K562 (cell line): ENCODE results near the gene ASCC2. TPM values are rescaled to one million over a fixed set of nuclear protein-coding genes. Genes with fewer than 3 reads are reported as not detected.
A peak's percentile ranks its signal among the peaks of the same experiment; 100 is the strongest.

Source experiments
- ATAC-seq: fragments of 200-7000 bp; cut with Tn5 transposase; 3 replicates; pipeline ENCODE4 v1.9.1; 2020; ENCODE audit warnings: moderate library complexity
- BruUV-seq: library from RNA; stranded (reverse); fragments of 400-500 nt; replicated peaks from 2 replicates; lab custom pipeline; 2021; lab: Mats Ljungman, UMichigan
- CTCF ChIA-PET: fragments of 300-600 bp; formaldehyde crosslinking; extraction: SDS; loops from one replicate; lab custom pipeline; 2021; ENCODE audit warnings: low intra/inter-chr PET ratio; lab: Yijun Ruan, JAX
- POLR2A ChIA-PET: fragments of 300-600, 350-650 bp; sonication (Branson Sonifier 250); formaldehyde crosslinking; extraction: SDS; loops from one replicate; lab custom pipeline; 2021; ENCODE audit warnings: antibody characterized with exemption, inconsistent platforms; lab: Yijun Ruan, JAX
- DNase-seq, 4 experiments: peaks; one replicate each; pipeline versions ENCODE4 v3.0.0 to v3.0.0-alpha.2; 2011 to 2018; ENCODE audit warnings: low spot score in 3 of 4, mixed read lengths in 3 of 4; ENCODE audit errors: extremely low read depth in 1 of 4
- FAIRE-seq: peaks from 2 replicates; lab custom pipeline; 2011; peaks lifted over from hg19 to GRCh38; lab: Jason Lieb, UNC
- H2AFZ ChIP-seq: 2 replicates; pipeline ENCODE4 v1.6.0; 2011; ENCODE audit warnings: low read depth, low read length, control low read depth, inconsistent platforms
- H3K27ac ChIP-seq: fragments of 200-600 bp; 3 replicates; pipeline ENCODE4 v1.8.0; 2011; ENCODE audit warnings: low read depth, mild to moderate bottlenecking, control low read depth, inconsistent platforms, low read length, moderate library complexity, mixed read lengths; ENCODE audit errors: extremely low read depth
- H3K27me3 ChIP-seq, 2 experiments: fragments of 300-600 bp in 1 of 2; 2 replicates in 1 of 2; 3 replicates in 1 of 2; pipeline versions ENCODE4 v1.6.0 to v1.8.0; 2011; ENCODE audit warnings: inconsistent platforms in 2 of 2, low read length in 2 of 2, mild to moderate bottlenecking in 1 of 2, mixed read lengths in 1 of 2, moderate library complexity in 1 of 2; ENCODE audit not compliant: control insufficient read depth in 2 of 2, insufficient read depth in 2 of 2
- H3K36me3 ChIP-seq: fragments of 300-600 bp; 3 replicates; pipeline ENCODE4 v1.8.0; 2011; ENCODE audit warnings: mild to moderate bottlenecking, low read length, inconsistent platforms; ENCODE audit not compliant: control insufficient read depth, insufficient read depth
- H3K4me1 ChIP-seq, 2 experiments: fragments of 200-600 bp in 1 of 2; replicated peaks in 1 of 2; 2 replicates in 1 of 2; 3 replicates in 1 of 2; pipeline versions ENCODE4 v1.5.1 to v1.8.0; 2011; ENCODE audit warnings: inconsistent platforms in 2 of 2, low read length in 2 of 2, mild to moderate bottlenecking in 1 of 2, mixed read lengths in 1 of 2, moderate library complexity in 1 of 2; ENCODE audit not compliant: control insufficient read depth in 2 of 2, insufficient read depth in 2 of 2
- H3K4me2 ChIP-seq: 2 replicates; pipeline ENCODE4 v1.6.1; 2011; ENCODE audit warnings: low read length, control low read depth, inconsistent platforms, mixed read lengths; ENCODE audit not compliant: insufficient read depth
- H3K4me3 ChIP-seq: fragments of 200-600 bp; sonication (generic), shearing (Covaris generic); 2 replicates; pipeline ENCODE4 v1.5.1; 2016; ENCODE audit warnings: control low read depth, inconsistent platforms
- H3K79me2 ChIP-seq: fragments of 200-600 bp; 3 replicates; pipeline ENCODE4 v1.8.0; 2011; ENCODE audit warnings: low read length, inconsistent platforms; ENCODE audit not compliant: control insufficient read depth, insufficient read depth
- H3K9ac ChIP-seq, 2 experiments: 2 replicates each; pipeline versions ENCODE4 v1.6.0 to v1.6.1; 2011; ENCODE audit warnings: low read depth in 2 of 2, low read length in 2 of 2, control low read depth in 1 of 2, inconsistent platforms in 1 of 2, mild to moderate bottlenecking in 1 of 2, mixed read lengths in 1 of 2; ENCODE audit not compliant: insufficient read depth in 1 of 2
- H3K9me1 ChIP-seq: one replicate; pipeline ENCODE4 v1.6.0; 2011; ENCODE audit warnings: inconsistent platforms, mild to moderate bottlenecking, low read length, moderate library complexity; ENCODE audit not compliant: control insufficient read depth, insufficient read depth
- H3K9me3 ChIP-seq: replicated peaks from 2 replicates; pipeline ENCODE4 v1.5.1; 2011; ENCODE audit warnings: low read depth, low read length, inconsistent platforms; ENCODE audit not compliant: control insufficient read depth, insufficient read depth
- H4K20me1 ChIP-seq: replicated peaks from 2 replicates; pipeline ENCODE4 v1.6.1; 2011; ENCODE audit warnings: low read length, inconsistent platforms, mixed read lengths; ENCODE audit not compliant: control insufficient read depth, insufficient read depth
- AFF1 ChIP-seq, 2 experiments: fragments of 450-650 bp; IDR thresholded peaks; 2 replicates each; pipeline ENCODE4 v1.6.1; 2018; ENCODE audit warnings: mild to moderate bottlenecking in 2 of 2, low read depth in 1 of 2; ENCODE audit not compliant: partially characterized antibody in 2 of 2
- BCL6 ChIP-seq: fragments of 250-450 bp; sonication (Bioruptor Pico); IDR thresholded peaks from 2 replicates; pipeline ENCODE4 v1.4.0; 2020
- HES1 ChIP-seq: fragments of 450-650 bp; IDR thresholded peaks from 2 replicates; pipeline ENCODE4 v1.6.1; 2016; ENCODE audit warnings: low read depth, mild to moderate bottlenecking, moderate library complexity
- HNRNPH1 ChIP-seq: fragments of 200-400 bp; formaldehyde crosslinking; optimal IDR thresholded peaks from 2 replicates; pipeline ENCODE3; 2017; ENCODE audit warnings: low read depth, mild to moderate bottlenecking, low read length, moderate library complexity
- MAFF ChIP-seq: IDR thresholded peaks from 2 replicates; pipeline ENCODE4 v1.6.1; 2012; ENCODE audit warnings: low read length, improper control_type of control experiment
- POLR2A ChIP-seq: fragments of 450-650 bp; conservative IDR thresholded peaks from 2 replicates; pipeline ENCODE4 v1.6.1; 2016
- POLR2B ChIP-seq: fragments of 450-650 bp; IDR thresholded peaks from 2 replicates; pipeline ENCODE4 v1.6.1; 2018; ENCODE audit warnings: low read depth; ENCODE audit not compliant: partially characterized antibody
- POLR2H ChIP-seq: IDR thresholded peaks from 2 replicates; pipeline ENCODE4 v1.6.1; 2016; ENCODE audit warnings: missing genetic modification characterization, low read depth, mild to moderate bottlenecking, control low read depth, missing compliant biosample characterization, moderate library complexity
- RCOR1 ChIP-seq, 2 experiments: IDR thresholded peaks; 2 replicates each; pipeline ENCODE4 v1.6.1; 2012; ENCODE audit warnings: low read depth in 2 of 2, low read length in 2 of 2, borderline replicate concordance in 1 of 2, improper control_type of control experiment in 1 of 2
- SMAD4 ChIP-seq: fragments of 250-450 bp; sonication (Bioruptor Pico); conservative IDR thresholded peaks from 2 replicates; pipeline ENCODE4 v1.8.0; 2021; ENCODE audit warnings: inconsistent platforms, mild to moderate bottlenecking, moderate library complexity
- SRSF3 ChIP-seq: fragments of 200-400 bp; formaldehyde crosslinking; IDR thresholded peaks from 2 replicates; pipeline ENCODE4 v1.6.1; 2016; ENCODE audit warnings: mild to moderate bottlenecking, low read length, moderate library complexity; ENCODE audit not compliant: insufficient read depth
- TAF9B ChIP-seq: fragments of 450-650 bp; IDR thresholded peaks from 2 replicates; pipeline ENCODE4 v1.6.1; 2018; ENCODE audit warnings: mild to moderate bottlenecking; ENCODE audit not compliant: partially characterized antibody
- THRA ChIP-seq: fragments of 450-650 bp; IDR thresholded peaks from 2 replicates; pipeline ENCODE4 v1.6.1; 2017; ENCODE audit warnings: mild to moderate bottlenecking, moderate library complexity
- ZC3H4 ChIP-seq: sonication (generic); formaldehyde crosslinking; IDR thresholded peaks from 2 replicates; pipeline ENCODE4 v1.9.0; 2021; ENCODE audit warnings: missing genetic modification reagents, borderline replicate concordance
- ZNF584 ChIP-seq: fragments of 200-800 bp; sonication (Bioruptor generic); IDR thresholded peaks from 2 replicates; pipeline ENCODE4 v1.6.1; 2016; ENCODE audit warnings: low read depth, mild to moderate bottlenecking, missing genetic modification characterization, missing compliant biosample characterization
- ZSCAN32 ChIP-seq: fragments of 450-650 bp; formaldehyde crosslinking; IDR thresholded peaks from 2 replicates; pipeline ENCODE4 v1.4.0; 2020; ENCODE audit warnings: mild to moderate bottlenecking, moderate library complexity
- WGBS: fragments of 100-300 bp; shearing (Covaris generic); methylation state at CpG from one replicate; pipeline ENCODE4 v1.1.6; 2016; ENCODE audit warnings: low coverage, mixed read lengths; ENCODE audit not compliant: insufficient coverage; ENCODE audit errors: missing lambda C conversion rate; 5-methylcytosine and 5-hydroxymethylcytosine counted together
- in situ Hi-C: fragments of 300-500 bp; cut with MboI; formaldehyde crosslinking; loops from 4 replicates; pipeline ENCODE4 v1.15.0; 2018; ENCODE audit warnings: inconsistent platforms, mixed read lengths
- intact Hi-C: fragments of 100-400 bp; cut with micrococcal nuclease; formaldehyde crosslinking; loops from 2 replicates; pipeline ENCODE4 v1.14.2; 2022
- polyA plus RNA-seq, 8 experiments: library from polyadenylated mRNA; depleted of rRNA in 4 of 8; stranded (reverse) in 5 of 8; unstranded in 3 of 8; fragments of >200 nt; fragmentation: Nextera tagmentation in 2 of 8; fragmentation: Illumina TruSeq in 1 of 8; extraction: Ambion mirVana in 2 of 8; extraction: Trizol in 1 of 8; gene quantifications; 2 replicates each; pipeline versions ENCODE4 v1.2.1 to v1.2.3, GENCODE V29; 2011 to 2014; ENCODE audit warnings: inconsistent platforms in 1 of 8, missing spikeins in 1 of 8
- total RNA-seq, 7 experiments: library from RNA; depleted of rRNA in 6 of 7; stranded (reverse); fragments of >200 nt in 6 of 7; fragmentation: Illumina TruSeq in 2 of 7; extraction: Trizol in 2 of 7; gene quantifications; 2 replicates each; pipeline versions ENCODE4 v1.2.1 to v1.2.3, GENCODE V29; 2011 to 2021; ENCODE audit warnings: low replicate concordance in 1 of 7

Gene ASCC2
- total and polyA plus RNA-seq, 9 of the 15 experiments (the other 6 are each of a cell fraction or from before 2014, with no cell fraction given) = 4.0 to 46.7 (median 26.8) TPM

GRCh38 chr22:29767171-29768051 lies 70.7 kb downstream of the ASCC2 start, which contains the start of gene UQCR10:
UQCR10 (plus strand) TSS chr22:29767369; CDS start chr22:29767399, 30 bp downstream.
- intact Hi-C loops = no loop called here
- Histone ChIP-seq H3K4me2 (peak within 1 kb of the TSS; percentile 100), H3K4me1 (peaks cover 0 to 6% of the 10 kb centered on the region in 2 experiments; a peak in 2 of 5 replicates), H4K20me1 (no peaks in the 10 kb centered on the region; the same call in 1 of the 2 replicates), H3K27ac (peak within 1 kb of the TSS; percentile 98), H3K79me2 (peaks cover 33% of the 10 kb centered on the region), H2AFZ (peak within 1 kb of the TSS; percentile 99), H3K9me1 (no peaks in the 10 kb centered on the region), H3K36me3 (peaks cover 29% of the 10 kb centered on the region), H3K27me3 (no peaks in the 10 kb centered on the region), H3K4me3 (peak within 1 kb of the TSS; percentile 99), H3K9me3 (no peaks in the 10 kb centered on the region), H3K9ac (peak within 1 kb of the TSS; percentile 98 to 99)
- in situ Hi-C loops = no loop called here
- 1% methylated on average over 36 of the region's 46 CpGs for WGBS
- FAIRE-seq = no peak
- TSS peak; percentile 83 for BruUV-seq
- ChIA-PET CTCF (no interaction called here), POLR2A (interaction anchor here (0.6 to 1.2 kb wide), 4 partner anchors 13 to 90 kb away, joined by 3 to 6 read pairs (median 5); no protein-coding TSS in a partner anchor)
- peak; percentile 76 to 91 (median 85) for DNase-seq
- peak; percentile 85 for ATAC-seq
- TF ChIP-seq ZNF584 (CRISPR knock-in tag) (0 out of 2 replicates have a peak, but pooled peaks have one; percentile 23), POLR2B (peak; percentile 78), SRSF3 (no peak), POLR2A (peak; percentile 87), RCOR1 (IDR thresholded peaks at IDR 0.05; ENCODE audit: borderline replicate concordance in 1 of 2, low read depth in 2 of 2, low read length in 2 of 2) (no peak), BCL6 (CRISPR knock-in tag) (no peak), MAFF (no peak), AFF1 (IDR thresholded peaks at IDR 0.05; ENCODE audit: low read depth in 1 of 2, partially characterized antibody in 2 of 2) (peak; percentile 62 to 99), THRA (no peak), SMAD4 (CRISPR knock-in tag) (no peak), HNRNPH1 (no peak), HES1 (no peak), ZSCAN32 (CRISPR knock-in tag) (no peak), POLR2H (tag) (peak; percentile 40; the same call in 1 of the 2 replicates), ZC3H4 (CRISPR knock-in tag) (no peak), TAF9B (peak; percentile 91)
